Right atrium auricular region (tissue), 2 donors: Measurements from ENCODE around the gene GRIA4. TPM values are rescaled to one million over a fixed set of nuclear protein-coding genes. Genes with fewer than 3 reads are reported as not detected.

Experiments
- DNase-seq: peaks from one replicate; pipeline ENCODE4 v3.0.0-alpha.2; 2019; ENCODE audit warnings: low spot score
- H3K27ac ChIP-seq, 2 donors: fragments of 200-600 bp; sonication (generic); 1 replicate in 1 of 2; 2 replicates in 1 of 2; pipeline ENCODE4 v1.5.1; 2016 to 2019
- H3K27me3 ChIP-seq, 2 donors: fragments of 200-600 bp; sonication (generic); one replicate each; pipeline versions ENCODE4 v1.5.1 to v1.6.0; 2017 to 2019
- H3K36me3 ChIP-seq: fragments of 200-600 bp; sonication (generic); one replicate; pipeline ENCODE4 v1.5.1; 2016
- H3K4me1 ChIP-seq, 2 donors: fragments of 200-600 bp; sonication (generic); one replicate each; pipeline versions ENCODE4 v1.5.1 to v1.6.0; 2017 to 2019
- H3K4me3 ChIP-seq, 2 donors: fragments of 200-600 bp; sonication (generic); 1 replicate in 1 of 2; 2 replicates in 1 of 2; pipeline ENCODE4 v1.5.1; 2017 to 2019; ENCODE audit warnings: mild to moderate bottlenecking in 1 of 2, moderate library complexity in 1 of 2
- H3K9me3 ChIP-seq, 2 donors: fragments of 200-600 bp; sonication (generic); one replicate each; pipeline ENCODE4 v1.5.1; 2019
- total RNA-seq, 2 donors: library from RNA; depleted of rRNA; stranded (reverse); fragments of >200 nt; gene quantifications; one replicate each; pipeline ENCODE4 v1.1.0, GENCODE V29; 2016
- TF ChIP-seq, protein P1 (sequence below), 2 donors: fragments of 200-600 bp; sonication (generic); IDR thresholded peaks; one replicate each; pipeline ENCODE4 v1.5.1; 2019; ENCODE audit warnings: antibody characterized with exemption in 2 of 2

Gene GRIA4
- total RNA-seq, 2 donors from 2014 or later: not detected

DNA sequence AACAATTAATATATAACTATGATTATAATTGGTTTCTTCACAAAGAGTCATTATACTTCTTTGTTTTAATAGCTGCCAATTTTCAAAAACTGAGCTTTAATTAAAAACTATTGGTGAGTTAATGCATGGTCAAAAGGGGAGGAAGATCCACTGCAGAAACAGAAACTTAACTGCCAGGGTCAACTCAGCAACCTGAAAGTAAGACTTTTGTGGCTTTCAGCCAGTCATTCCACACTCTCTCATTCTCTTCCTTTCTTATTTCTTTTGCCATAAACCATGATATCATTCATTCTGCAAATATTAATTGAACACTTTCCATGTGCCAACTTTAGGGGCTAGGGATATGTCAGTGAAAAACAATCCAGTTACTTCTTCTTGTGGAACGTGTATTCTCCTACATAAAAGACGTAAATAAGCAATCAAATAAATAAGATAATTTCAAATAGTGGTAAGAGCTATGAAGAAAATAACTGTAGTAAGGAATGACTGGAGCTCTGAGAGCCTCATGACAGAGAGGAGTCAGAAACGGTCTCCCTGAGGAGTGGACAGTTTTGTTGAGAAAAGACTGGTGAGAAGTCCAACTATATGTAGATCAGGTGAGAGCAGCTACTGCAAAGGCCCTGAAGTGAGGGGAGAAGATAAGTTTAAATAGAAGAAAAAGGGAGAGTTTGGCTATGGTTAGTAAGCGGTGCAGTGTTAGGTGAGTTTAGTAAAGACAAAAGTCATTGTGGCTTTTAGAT is 130.5 kb downstream of the GRIA4 start:
- TF ChIP-seq, protein P1, sequence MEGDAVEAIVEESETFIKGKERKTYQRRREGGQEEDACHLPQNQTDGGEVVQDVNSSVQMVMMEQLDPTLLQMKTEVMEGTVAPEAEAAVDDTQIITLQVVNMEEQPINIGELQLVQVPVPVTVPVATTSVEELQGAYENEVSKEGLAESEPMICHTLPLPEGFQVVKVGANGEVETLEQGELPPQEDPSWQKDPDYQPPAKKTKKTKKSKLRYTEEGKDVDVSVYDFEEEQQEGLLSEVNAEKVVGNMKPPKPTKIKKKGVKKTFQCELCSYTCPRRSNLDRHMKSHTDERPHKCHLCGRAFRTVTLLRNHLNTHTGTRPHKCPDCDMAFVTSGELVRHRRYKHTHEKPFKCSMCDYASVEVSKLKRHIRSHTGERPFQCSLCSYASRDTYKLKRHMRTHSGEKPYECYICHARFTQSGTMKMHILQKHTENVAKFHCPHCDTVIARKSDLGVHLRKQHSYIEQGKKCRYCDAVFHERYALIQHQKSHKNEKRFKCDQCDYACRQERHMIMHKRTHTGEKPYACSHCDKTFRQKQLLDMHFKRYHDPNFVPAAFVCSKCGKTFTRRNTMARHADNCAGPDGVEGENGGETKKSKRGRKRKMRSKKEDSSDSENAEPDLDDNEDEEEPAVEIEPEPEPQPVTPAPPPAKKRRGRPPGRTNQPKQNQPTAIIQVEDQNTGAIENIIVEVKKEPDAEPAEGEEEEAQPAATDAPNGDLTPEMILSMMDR (IDR thresholded peaks at IDR 0.05): no peak
- Histone ChIP-seq H3K9me3 (no peaks in the 10 kb centered on the region), H3K27me3 (no peaks in the 10 kb centered on the region), H3K36me3 (no peaks in the 10 kb centered on the region), H3K4me3 (no peak overlapping the region), H3K27ac (no peak overlapping the region), H3K4me1 (no peaks in the 10 kb centered on the region)
- DNase-seq: no peak

DNA sequence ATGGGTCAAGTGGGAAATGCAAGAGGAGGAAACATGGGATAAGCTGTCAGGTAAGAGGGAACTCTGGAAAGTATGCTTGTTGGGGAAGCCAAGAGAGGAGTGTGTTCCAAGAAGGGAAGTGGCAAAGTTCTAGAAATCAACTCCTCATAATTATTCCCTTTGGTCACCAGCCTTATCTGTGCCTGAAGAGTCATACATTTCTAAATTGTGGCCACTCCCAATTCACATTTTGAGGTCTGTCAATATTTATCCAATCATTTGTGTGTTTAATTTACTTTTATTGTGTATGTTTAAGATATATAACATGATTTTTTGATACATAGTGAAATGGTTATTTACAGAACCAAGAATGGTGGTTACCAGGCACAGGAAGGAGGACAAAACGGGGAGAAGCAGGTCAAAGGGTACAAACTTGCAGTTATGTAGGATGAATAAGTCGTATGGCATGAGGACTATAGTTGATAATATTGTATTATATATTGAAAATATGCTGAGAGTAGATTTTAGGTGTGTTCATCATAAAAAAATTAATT is 131.7 kb downstream of the GRIA4 start:
- no peaks in the 10 kb centered on the region for H3K27me3 ChIP-seq
- no peaks in the 10 kb centered on the region for H3K9me3 ChIP-seq
- no peaks in the 10 kb centered on the region for H3K4me1 ChIP-seq
- TF ChIP-seq, protein P1 (IDR thresholded peaks at IDR 0.05): no peak
- no peaks in the 10 kb centered on the region for H3K36me3 ChIP-seq
- H3K4me3 ChIP-seq: no peak overlapping the region
- no peak overlapping the region for H3K27ac ChIP-seq
- DNase-seq: no peak

DNA sequence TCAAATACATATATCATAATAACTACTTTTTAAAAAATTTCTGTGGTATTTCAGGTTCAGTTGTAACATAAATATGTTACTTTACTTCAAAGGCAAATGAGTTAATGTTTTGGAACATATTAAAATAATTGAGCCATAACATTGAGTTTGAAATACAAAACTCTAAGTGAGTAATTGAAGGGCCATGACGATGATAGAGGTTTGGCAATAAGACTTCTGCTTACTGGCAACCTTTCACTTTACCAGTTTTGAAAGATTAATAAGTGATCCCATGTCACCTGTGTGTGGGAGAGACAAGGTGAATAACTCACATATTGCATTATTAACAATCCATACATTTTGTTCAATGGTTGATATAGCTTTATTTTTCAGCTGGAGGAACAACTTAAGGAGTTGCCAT is 144.4 kb downstream of the GRIA4 start:
- Histone ChIP-seq H3K27ac (no peak overlapping the region), H3K4me3 (no peak overlapping the region), H3K9me3 (no peaks in the 10 kb centered on the region), H3K36me3 (no peaks in the 10 kb centered on the region), H3K27me3 (no peaks in the 10 kb centered on the region), H3K4me1 (no peaks in the 10 kb centered on the region)
- TF ChIP-seq, protein P1 (IDR thresholded peaks at IDR 0.05): no peak
- DNase-seq: no peak

DNA sequence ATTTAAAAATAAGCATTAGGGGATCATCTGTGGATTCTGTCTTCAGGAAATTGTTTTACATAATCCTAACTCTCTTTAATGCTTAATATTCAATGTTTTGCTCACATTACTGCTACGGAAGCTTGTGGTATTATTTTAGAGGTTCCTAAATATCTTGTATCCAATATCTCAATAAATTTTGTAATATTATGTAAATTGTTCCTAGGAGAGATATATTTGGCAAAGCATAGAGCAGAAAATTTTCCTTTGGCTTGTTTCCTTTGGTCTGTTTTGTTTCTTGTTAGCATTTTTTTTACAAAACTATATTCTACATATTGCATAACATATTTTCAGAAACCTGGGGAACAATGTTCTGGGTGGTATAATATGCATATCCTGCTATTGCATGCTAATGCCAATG is 144.8 kb downstream of the GRIA4 start:
- TF ChIP-seq, protein P1 (IDR thresholded peaks at IDR 0.05): no peak
- Histone ChIP-seq H3K27ac (no peak overlapping the region), H3K36me3 (no peaks in the 10 kb centered on the region), H3K9me3 (no peaks in the 10 kb centered on the region), H3K4me1 (no peaks in the 10 kb centered on the region), H3K27me3 (no peaks in the 10 kb centered on the region), H3K4me3 (no peak overlapping the region)
- DNase-seq: no peak

DNA sequence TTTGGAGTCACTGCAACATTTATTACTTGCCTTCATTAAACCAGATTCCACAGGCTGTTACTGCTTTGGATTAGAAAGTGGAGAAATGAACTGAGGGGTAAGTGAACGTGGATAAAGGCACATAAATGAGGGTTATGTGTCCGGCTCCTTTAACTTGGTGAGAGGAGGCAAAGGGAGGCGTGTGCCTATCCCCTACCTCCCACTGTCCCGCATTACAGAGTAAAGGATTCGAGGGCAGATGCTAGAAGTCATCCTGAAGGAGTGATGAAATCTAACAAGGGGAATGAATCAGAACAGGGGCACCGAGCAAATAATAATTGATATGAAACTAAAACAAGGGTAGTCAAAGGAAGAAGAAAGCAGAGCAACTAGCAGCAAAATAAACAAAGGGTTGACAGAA is 147.2 kb downstream of the GRIA4 start:
- H3K27ac ChIP-seq: no peak overlapping the region
- no peak for DNase-seq
- H3K36me3 ChIP-seq: no peaks in the 10 kb centered on the region
- no peaks in the 10 kb centered on the region for H3K4me1 ChIP-seq
- no peak overlapping the region for H3K4me3 ChIP-seq
- H3K9me3 ChIP-seq: no peaks in the 10 kb centered on the region
- no peaks in the 10 kb centered on the region for H3K27me3 ChIP-seq
- TF ChIP-seq, protein P1 (IDR thresholded peaks at IDR 0.05): no peak

DNA sequence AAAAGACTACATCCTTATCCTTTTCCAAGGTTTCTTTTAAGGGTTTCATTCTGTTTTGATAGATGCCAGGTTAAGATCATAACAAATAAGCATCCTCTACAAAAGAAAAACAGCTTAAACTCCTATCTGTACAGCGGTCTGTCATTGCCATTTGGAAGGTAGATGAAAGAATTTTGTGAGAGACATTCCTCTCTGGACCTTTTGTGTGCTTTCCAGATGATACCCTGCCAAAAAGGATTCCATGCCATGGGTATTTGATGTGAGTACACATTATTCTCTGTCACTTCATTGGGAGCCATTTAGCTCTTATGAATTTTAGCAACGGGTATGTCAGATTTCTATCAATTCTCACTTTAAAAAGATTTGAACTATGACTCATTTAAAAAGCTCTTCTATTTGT is 153.7 kb downstream of the GRIA4 start:
- DNase-seq: no peak
- no peaks in the 10 kb centered on the region for H3K27me3 ChIP-seq
- no peaks in the 10 kb centered on the region for H3K4me1 ChIP-seq
- no peaks in the 10 kb centered on the region for H3K9me3 ChIP-seq
- H3K4me3 ChIP-seq: no peak overlapping the region
- TF ChIP-seq, protein P1 (IDR thresholded peaks at IDR 0.05): no peak
- H3K27ac ChIP-seq: no peak overlapping the region
- no peaks in the 10 kb centered on the region for H3K36me3 ChIP-seq
